ENCODE measurements around the gene XCL2. TPM values are rescaled to one million over a fixed set of nuclear protein-coding genes. Genes with fewer than 3 reads are reported as not detected.
"Not testable (repeated sequence)": the region's sequence is repeated elsewhere in the genome, so short reads cannot be mapped to it uniquely, and the experiment has no call there.

Gene XCL2, protein sequence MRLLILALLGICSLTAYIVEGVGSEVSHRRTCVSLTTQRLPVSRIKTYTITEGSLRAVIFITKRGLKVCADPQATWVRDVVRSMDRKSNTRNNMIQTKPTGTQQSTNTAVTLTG
- 1 to 10 TPM in 1 of 4 donors, not detected in 3; 4.6 TPM for total RNA-seq

- H3K36me3 ChIP-seq, H3K4me3 ChIP-seq, H3K27ac ChIP-seq, DNase-seq, H3K27me3 ChIP-seq, H3K9me3 ChIP-seq, H3K4me1 ChIP-seq: not testable (repeated sequence)
Measured at GRCh38 chr1:168543840-168544498, at the start of gene XCL2. XCL2 (minus strand) TSS chr1:168543997; CDS start chr1:168543964, 33 bp downstream.

DNA sequence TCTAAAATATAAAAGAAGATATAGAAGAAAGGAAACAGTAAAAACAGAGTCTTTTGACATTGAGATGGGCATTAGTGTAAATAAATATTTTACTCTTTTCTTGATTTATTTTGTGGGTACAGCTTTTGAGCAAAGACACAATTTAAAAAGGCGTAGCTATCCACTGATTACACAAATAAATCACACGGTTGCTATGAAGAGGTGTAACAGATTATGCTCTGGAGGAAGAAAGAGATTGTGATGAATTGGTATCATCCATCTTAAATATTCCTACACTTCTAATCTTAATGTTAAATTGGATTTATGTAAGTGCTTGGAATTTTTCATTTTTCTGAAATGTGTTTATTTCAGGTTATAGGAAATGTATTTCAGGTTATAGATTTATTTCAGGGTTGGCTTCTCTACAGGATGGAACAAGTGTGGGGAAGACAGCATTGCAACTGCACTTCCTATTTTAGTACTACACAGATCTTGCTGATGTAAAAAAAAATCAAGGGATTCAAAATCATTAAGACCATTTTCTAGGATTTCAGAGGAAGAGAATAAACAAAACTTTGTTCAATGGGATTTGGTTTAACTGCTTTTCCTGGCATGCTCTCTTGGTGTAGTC lies 47.9 kb upstream of the XCL2 start:
- no peaks in the 10 kb centered on the region for H3K9me3 ChIP-seq
- H3K27ac ChIP-seq, result no peak overlapping the region
- TF ChIP-seq POLR2A (IDR thresholded peaks at IDR 0.05), result no peak
- TF ChIP-seq, protein P1, sequence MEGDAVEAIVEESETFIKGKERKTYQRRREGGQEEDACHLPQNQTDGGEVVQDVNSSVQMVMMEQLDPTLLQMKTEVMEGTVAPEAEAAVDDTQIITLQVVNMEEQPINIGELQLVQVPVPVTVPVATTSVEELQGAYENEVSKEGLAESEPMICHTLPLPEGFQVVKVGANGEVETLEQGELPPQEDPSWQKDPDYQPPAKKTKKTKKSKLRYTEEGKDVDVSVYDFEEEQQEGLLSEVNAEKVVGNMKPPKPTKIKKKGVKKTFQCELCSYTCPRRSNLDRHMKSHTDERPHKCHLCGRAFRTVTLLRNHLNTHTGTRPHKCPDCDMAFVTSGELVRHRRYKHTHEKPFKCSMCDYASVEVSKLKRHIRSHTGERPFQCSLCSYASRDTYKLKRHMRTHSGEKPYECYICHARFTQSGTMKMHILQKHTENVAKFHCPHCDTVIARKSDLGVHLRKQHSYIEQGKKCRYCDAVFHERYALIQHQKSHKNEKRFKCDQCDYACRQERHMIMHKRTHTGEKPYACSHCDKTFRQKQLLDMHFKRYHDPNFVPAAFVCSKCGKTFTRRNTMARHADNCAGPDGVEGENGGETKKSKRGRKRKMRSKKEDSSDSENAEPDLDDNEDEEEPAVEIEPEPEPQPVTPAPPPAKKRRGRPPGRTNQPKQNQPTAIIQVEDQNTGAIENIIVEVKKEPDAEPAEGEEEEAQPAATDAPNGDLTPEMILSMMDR (IDR thresholded peaks at IDR 0.05), result no peak
- no peaks in the 10 kb centered on the region for H3K4me1 ChIP-seq
- no peak overlapping the region for H3K4me3 ChIP-seq
- DNase-seq, result no peak
- no peaks in the 10 kb centered on the region for H3K27me3 ChIP-seq
- H3K36me3 ChIP-seq, result no peaks in the 10 kb centered on the region

- Histone ChIP-seq H3K36me3 (no peaks in the 10 kb centered on the region), H3K9me3 (no peaks in the 10 kb centered on the region), H3K27ac (no peak overlapping the region), H3K4me3 (no peak overlapping the region), H3K27me3 (no peaks in the 10 kb centered on the region), H3K4me1 (no peaks in the 10 kb centered on the region)
- no peak for TF ChIP-seq POLR2A (IDR thresholded peaks at IDR 0.05)
- TF ChIP-seq, protein P1 (IDR thresholded peaks at IDR 0.05), result no peak
- DNase-seq, result no peak
Measured at GRCh38 chr1:168591066-168591465, 47.3 kb upstream of the XCL2 start.

GRCh38 chr1:168589167-168589566 lies 45.4 kb upstream of the XCL2 start:
- DNase-seq, result no peak
- no peaks in the 10 kb centered on the region for H3K36me3 ChIP-seq
- TF ChIP-seq, protein P1 (IDR thresholded peaks at IDR 0.05), result no peak
- TF ChIP-seq POLR2A (IDR thresholded peaks at IDR 0.05), result no peak
- H3K4me1 ChIP-seq, result no peaks in the 10 kb centered on the region
- H3K4me3 ChIP-seq, result no peak overlapping the region
- no peak overlapping the region for H3K27ac ChIP-seq
- no peaks in the 10 kb centered on the region for H3K27me3 ChIP-seq
- no peaks in the 10 kb centered on the region for H3K9me3 ChIP-seq

DNA sequence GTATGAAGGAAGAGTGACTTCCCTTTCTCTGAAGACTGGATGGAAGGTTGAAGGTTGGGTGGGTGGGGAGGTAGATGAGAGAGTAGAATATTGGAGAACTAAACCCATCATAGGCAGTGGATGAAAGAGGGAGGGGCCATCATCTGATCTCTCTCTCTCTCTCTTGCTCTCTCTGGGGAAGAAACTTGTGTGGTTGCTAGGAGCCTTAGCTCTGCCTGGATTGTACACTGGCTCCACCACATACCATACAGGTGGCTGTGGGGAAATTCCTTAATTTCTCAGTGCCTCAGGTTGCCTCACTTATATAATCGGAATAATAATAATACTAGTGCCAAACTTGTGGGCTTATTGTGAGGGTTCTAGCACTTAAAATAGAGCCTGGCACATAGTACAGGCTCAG lies 42.1 kb upstream of the XCL2 start:
- H3K36me3 ChIP-seq, result no peaks in the 10 kb centered on the region
- no peaks in the 10 kb centered on the region for H3K27me3 ChIP-seq
- no peak overlapping the region for H3K4me3 ChIP-seq
- no peaks in the 10 kb centered on the region for H3K9me3 ChIP-seq
- TF ChIP-seq POLR2A (IDR thresholded peaks at IDR 0.05), result no peak
- TF ChIP-seq, protein P1 (IDR thresholded peaks at IDR 0.05), result no peak
- no peaks in the 10 kb centered on the region for H3K4me1 ChIP-seq
- DNase-seq, result no peak
- H3K27ac ChIP-seq, result no peak overlapping the region

GRCh38 chr1:168585191-168585590 lies 41.4 kb upstream of the XCL2 start:
- H3K27ac ChIP-seq, result no peak overlapping the region
- no peaks in the 10 kb centered on the region for H3K4me1 ChIP-seq
- no peaks in the 10 kb centered on the region for H3K9me3 ChIP-seq
- no peaks in the 10 kb centered on the region for H3K27me3 ChIP-seq
- no peak for DNase-seq
- H3K4me3 ChIP-seq, result no peak overlapping the region
- TF ChIP-seq, protein P1 (IDR thresholded peaks at IDR 0.05), result no peak
- no peak for TF ChIP-seq POLR2A (IDR thresholded peaks at IDR 0.05)
- no peaks in the 10 kb centered on the region for H3K36me3 ChIP-seq
